ENCODE measurements around the gene CCDC51. TPM values are rescaled to one million over a fixed set of nuclear protein-coding genes. Genes with fewer than 3 reads are reported as not detected.

CCDC51 gene
- total RNA-seq, 1 donor from 2014 or later: 11.5 TPM

GRCh38 chr3:48422681-48423080 lies 17.2 kb downstream of the CCDC51 start:
- intact Hi-C loops (cut with DNase I): no loop called here
- Histone ChIP-seq H3K4me3 (no peak overlapping the region), H3K27me3 (no peaks in the 10 kb centered on the region), H3K4me1 (peaks cover 62% of the 10 kb centered on the region), H3K36me3 (peaks cover 0 to 34% of the 10 kb centered on the region in 2 donors), H3K27ac (peak overlapping the region; percentile 9), H3K9me3 (no peaks in the 10 kb centered on the region)
- no peak for DNase-seq (ENCODE audit: extremely low spot score in 2 of 2)
- TF ChIP-seq POLR2AphosphoS5 (IDR thresholded peaks at IDR 0.05; ENCODE audit: insufficient read depth in 1 of 2, low read depth in 1 of 2) (no peak), POLR2A (IDR thresholded peaks at IDR 0.05) (no peak), CTCF (IDR thresholded peaks at IDR 0.05) (no peak)

GRCh38 chr3:48422272-48422671 lies 17.6 kb downstream of the CCDC51 start:
- peaks cover 0 to 38% of the 10 kb centered on the region in 2 donors for H3K36me3 ChIP-seq
- no peak for DNase-seq (ENCODE audit: extremely low spot score in 2 of 2)
- no peaks in the 10 kb centered on the region for H3K9me3 ChIP-seq
- TF ChIP-seq POLR2AphosphoS5 (IDR thresholded peaks at IDR 0.05; ENCODE audit: insufficient read depth in 1 of 2, low read depth in 1 of 2) (no peak), POLR2A (IDR thresholded peaks at IDR 0.05) (no peak), CTCF (IDR thresholded peaks at IDR 0.05) (no peak)
- intact Hi-C loops (cut with DNase I): no loop called here
- H3K4me3 ChIP-seq: no peak overlapping the region
- peaks cover 58% of the 10 kb centered on the region for H3K4me1 ChIP-seq
- peak overlapping the region; percentile 9 for H3K27ac ChIP-seq
- no peaks in the 10 kb centered on the region for H3K27me3 ChIP-seq

- peaks cover 0 to 53% of the 10 kb centered on the region in 2 donors for H3K36me3 ChIP-seq
Measured at GRCh38 chr3:48420561-48420960, 19.4 kb downstream of the CCDC51 start.

GRCh38 chr3:48419597-48419996 lies 20.3 kb downstream of the CCDC51 start:
- Histone ChIP-seq H3K4me1 (peaks cover 32% of the 10 kb centered on the region), H3K36me3 (peaks cover 0 to 62% of the 10 kb centered on the region in 2 donors), H3K27ac (no peak overlapping the region), H3K4me3 (no peak overlapping the region), H3K9me3 (no peaks in the 10 kb centered on the region), H3K27me3 (no peaks in the 10 kb centered on the region)
- DNase-seq (ENCODE audit: extremely low spot score in 2 of 2): no peak
- intact Hi-C loops (cut with DNase I): no loop called here
- TF ChIP-seq POLR2AphosphoS5 (IDR thresholded peaks at IDR 0.05; ENCODE audit: insufficient read depth in 1 of 2, low read depth in 1 of 2): no peak
- no peak for TF ChIP-seq CTCF (IDR thresholded peaks at IDR 0.05)
- no peak for TF ChIP-seq POLR2A (IDR thresholded peaks at IDR 0.05)

More at GRCh38 chr3:48420561-48420960, 19.4 kb downstream of the CCDC51 start:
- no peak overlapping the region for H3K27ac ChIP-seq
- DNase-seq (ENCODE audit: extremely low spot score in 2 of 2): no peak
- intact Hi-C loops (cut with DNase I): no loop called here
- no peaks in the 10 kb centered on the region for H3K27me3 ChIP-seq
- no peaks in the 10 kb centered on the region for H3K9me3 ChIP-seq
- peaks cover 41% of the 10 kb centered on the region for H3K4me1 ChIP-seq
- no peak for TF ChIP-seq POLR2AphosphoS5 (IDR thresholded peaks at IDR 0.05; ENCODE audit: insufficient read depth in 1 of 2, low read depth in 1 of 2)
- no peak for TF ChIP-seq CTCF (IDR thresholded peaks at IDR 0.05)
- no peak for TF ChIP-seq POLR2A (IDR thresholded peaks at IDR 0.05)
- H3K4me3 ChIP-seq: no peak overlapping the region

GRCh38 chr3:48419149-48419548 lies 20.8 kb downstream of the CCDC51 start:
- intact Hi-C loops (cut with DNase I): no loop called here
- no peaks in the 10 kb centered on the region for H3K9me3 ChIP-seq
- H3K27me3 ChIP-seq: no peaks in the 10 kb centered on the region
- peaks cover 32% of the 10 kb centered on the region for H3K4me1 ChIP-seq
- TF ChIP-seq POLR2A (IDR thresholded peaks at IDR 0.05) (no peak), POLR2AphosphoS5 (IDR thresholded peaks at IDR 0.05; ENCODE audit: insufficient read depth in 1 of 2, low read depth in 1 of 2) (no peak), CTCF (IDR thresholded peaks at IDR 0.05) (no peak)
- DNase-seq (ENCODE audit: extremely low spot score in 2 of 2): no peak
- no peak overlapping the region for H3K27ac ChIP-seq
- H3K4me3 ChIP-seq: no peak overlapping the region
- H3K36me3 ChIP-seq: peaks cover 0 to 67% of the 10 kb centered on the region in 2 donors
